Kidney (tissue), 22 donors: Measurements from ENCODE around the gene CIB2. TPM values are rescaled to one million over a fixed set of nuclear protein-coding genes. Genes with fewer than 3 reads are reported as not detected.
A peak's percentile ranks its signal among the peaks of the same experiment; 100 is the strongest.

Source experiments
- DNase-seq, 5 donors: peaks; one replicate each; pipeline ENCODE4 v3.0.0-alpha.2; 2013 to 2020
- FAIRE-seq: peaks from 2 replicates; lab custom pipeline; 2012; peaks lifted over from hg19 to GRCh38; lab: Jason Lieb, UNC
- H3K27ac ChIP-seq, 2 donors: one replicate each; pipeline ENCODE4 v1.7.0; 2013; ENCODE audit warnings: low read depth in 2 of 2, low read length in 2 of 2, inconsistent platforms in 1 of 2
- H3K27me3 ChIP-seq: one replicate; pipeline ENCODE4 v1.7.1; 2013; ENCODE audit warnings: low read length, inconsistent platforms; ENCODE audit not compliant: control insufficient read depth, insufficient read depth
- H3K36me3 ChIP-seq, 3 donors: one replicate each; pipeline versions ENCODE4 v1.7.0 to v1.7.1; 2013; ENCODE audit warnings: low read length in 3 of 3, control low read depth in 1 of 3, inconsistent platforms in 1 of 3; ENCODE audit not compliant: insufficient read depth in 3 of 3, control insufficient read depth in 2 of 3
- H3K4me1 ChIP-seq, 3 donors: one replicate each; pipeline versions ENCODE4 v1.7.0 to v1.7.1; 2013; ENCODE audit warnings: low read length in 3 of 3, inconsistent platforms in 1 of 3, low read depth in 1 of 3; ENCODE audit not compliant: control insufficient read depth in 2 of 3, insufficient read depth in 2 of 3
- H3K4me3 ChIP-seq, 3 donors: one replicate each; pipeline versions ENCODE4 v1.7.0 to v1.8.1; 2013; ENCODE audit warnings: low read length in 3 of 3, control low read depth in 1 of 3, inconsistent platforms in 1 of 3
- H3K9ac ChIP-seq, 3 donors: one replicate each; pipeline versions ENCODE4 v1.7.0 to v1.7.1; 2013; ENCODE audit warnings: low read length in 3 of 3, control low read depth in 1 of 3, inconsistent platforms in 1 of 3
- H3K9me3 ChIP-seq, 3 donors: one replicate each; pipeline versions ENCODE4 v1.7.0 to v1.7.1; 2013; ENCODE audit warnings: low read length in 3 of 3, control low read depth in 1 of 3, inconsistent platforms in 1 of 3; ENCODE audit not compliant: control insufficient read depth in 2 of 3, insufficient read depth in 1 of 3
- intact Hi-C: fragments of 100-400 bp; cut with DNase I; formaldehyde crosslinking; loops from one replicate; pipeline ENCODE4 v1.11.1; 2022
- long read RNA-seq, 10 donors: library from polyadenylated mRNA in 1 of 10; unstranded in 1 of 10; transcript quantifications; one replicate each; pipeline ENCODE4 v2.0.0 and lab custom pipeline, GENCODE V29; 2021 to 2026
- polyA plus RNA-seq: library from polyadenylated mRNA; stranded (reverse); fragments of 350-450 nt; fragmentation: Illumina TruSeq; extraction: RNeasy Lipid Tissue Mini Kit (QIAGEN cat#74804); gene quantifications from one replicate; pipeline ENCODE4 v1.2.3, GENCODE V29; 2014; ENCODE audit warnings: low read depth, low replicate concordance; ENCODE audit not compliant: insufficient read depth
- total RNA-seq: library from RNA; stranded (reverse); fragmentation: NEBNext Ultra II Directional; extraction: Animal tissue kit (Norgen Biotek cat#: 25700); gene quantifications from one replicate; pipeline ENCODE4 v1.2.1, GENCODE V29; 2021
- TF ChIP-seq, protein P1 (sequence below): IDR thresholded peaks from 3 replicates; pipeline ENCODE4 v1.5.1; 2012; ENCODE audit warnings: mild to moderate bottlenecking, moderate library complexity, borderline replicate concordance; ENCODE audit not compliant: insufficient read depth; ENCODE audit errors: extremely low read depth
- donor health status: control.
- donor health status: control.
- donor health status: control.
- donor health status: control.
- donor health status: control.
- donor health status: DM: yes; HTN: yes; CAD: no.
- donor health status: Normal renal cell carcinoma (clear cell type).

CIB2 gene
- total RNA-seq (13.7 TPM), polyA plus RNA-seq (29.9 TPM)
- long read RNA-seq, donor 1, partial matches to known transcripts, result 0 of 6 reads
- long read RNA-seq, donor 1, other reads (novel, unspliced or antisense), result 0 of 6 reads
- long read RNA-seq, donor 2, transcript CIB2-201 (6 exons, 1,598 nt), result major isoform, 6 of 7 reads
- long read RNA-seq, donor 2, partial matches to known transcripts, result 0 of 7 reads
- long read RNA-seq, donor 2, other reads (novel, unspliced or antisense), result 0 of 7 reads
- long read RNA-seq, donor 3, transcript CIB2-201 (6 exons, 1,598 nt), result major isoform, 9 of 9 reads
- long read RNA-seq, donor 3, partial matches to known transcripts, result 0 of 9 reads
- long read RNA-seq, donor 3, other reads (novel, unspliced or antisense), result 0 of 9 reads
- long read RNA-seq, donor 4, transcript CIB2-201 (6 exons, 1,598 nt), result major isoform, 13 of 15 reads
- long read RNA-seq, donor 4, partial matches to known transcripts, result 0 of 15 reads
- long read RNA-seq, donor 4, other reads (novel, unspliced or antisense), result 0 of 15 reads
- long read RNA-seq, donor 5, result 0 reads
- long read RNA-seq, donor 6, transcript CIB2-201 (6 exons, 1,598 nt), result major isoform, 9 of 10 reads
- long read RNA-seq, donor 6, partial matches to known transcripts, result 0 of 10 reads
- long read RNA-seq, donor 6, other reads (novel, unspliced or antisense), result 0 of 10 reads
- long read RNA-seq, donor 7, transcript CIB2-201 (6 exons, 1,598 nt), result major isoform, 7 of 12 reads
- long read RNA-seq, donor 7, partial matches to known transcripts, result 2 of 12 reads
- long read RNA-seq, donor 7, other reads (novel, unspliced or antisense), result 3 of 12 reads
- long read RNA-seq, donor 8, partial matches to known transcripts, result 0 of 5 reads
- long read RNA-seq, donor 8, other reads (novel, unspliced or antisense), result 0 of 5 reads
- long read RNA-seq, donor 9, partial matches to known transcripts, result 0 of 3 reads
- long read RNA-seq, donor 9, other reads (novel, unspliced or antisense), result 0 of 3 reads
- long read RNA-seq, donor 10, transcript CIB2-201 (6 exons, 1,598 nt), result major isoform, 8 of 8 reads
- long read RNA-seq, donor 10, partial matches to known transcripts, result 0 of 8 reads
- long read RNA-seq, donor 10, other reads (novel, unspliced or antisense), result 0 of 8 reads

DNA sequence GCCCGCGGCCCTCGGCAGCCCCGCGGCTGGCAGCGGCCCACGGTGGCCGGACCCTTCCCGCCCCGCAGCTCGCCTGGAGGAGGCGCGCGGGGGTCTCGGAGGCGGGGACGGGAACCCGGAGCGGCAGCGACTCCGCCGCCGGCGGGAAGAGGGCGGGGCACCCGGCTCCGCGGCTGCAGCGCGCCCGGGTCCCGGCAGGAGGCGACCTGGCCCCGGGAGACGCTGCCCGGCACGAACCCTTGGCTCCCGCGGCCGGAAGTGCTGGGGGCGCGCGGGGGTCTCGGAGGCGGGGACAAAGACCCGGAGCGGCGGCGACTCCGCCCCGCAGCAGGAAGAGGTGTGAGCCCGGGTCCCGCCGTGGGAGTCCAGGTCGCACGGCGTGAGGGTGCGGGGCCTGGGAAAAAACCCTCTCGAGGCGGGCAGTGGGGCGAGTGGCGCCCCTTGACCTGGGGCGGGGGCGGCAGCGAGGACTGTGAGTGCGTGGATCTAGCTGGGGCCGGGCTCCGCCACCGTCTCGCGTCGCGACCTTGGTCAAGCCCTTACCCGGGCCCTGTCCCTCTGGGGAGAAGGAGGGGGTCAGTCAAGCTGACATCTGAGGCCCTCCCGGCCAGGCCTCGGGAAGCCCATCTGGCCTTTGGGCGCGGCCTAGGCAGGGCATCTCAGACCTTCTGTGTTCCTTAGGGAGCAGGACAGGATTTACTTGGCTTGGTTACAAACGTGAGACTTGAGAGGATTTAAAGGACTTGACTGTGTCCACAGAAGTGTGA is at the start of gene CIB2:
Gene CIB2, minus strand, starts transcription at position 151 of the 767 bp plus-strand sequence. CDS start 230 bp downstream, outside the sequence.
- Histone ChIP-seq H3K27me3 (no peaks in the 10 kb centered on the region), H3K9ac (peak within 1 kb of the TSS; percentile 60 to 83 (median 82)), H3K4me1 (peaks cover 0 to 5% (median 0%) of the 10 kb centered on the region in 3 donors), H3K4me3 (peak within 1 kb of the TSS; percentile 47 to 81 (median 80)), H3K36me3 (no peaks in the 10 kb centered on the region), H3K27ac (peak within 1 kb of the TSS; percentile 20 to 71), H3K9me3 (no peaks in the 10 kb centered on the region)
- intact Hi-C loops, result loop anchor here (10.0 kb wide), 1 partner anchor 63 kb away; no protein-coding TSS in a partner anchor
- FAIRE-seq (no peak), DNase-seq (peak; percentile 90 to 96 (median 91))
- TF ChIP-seq, protein P1, sequence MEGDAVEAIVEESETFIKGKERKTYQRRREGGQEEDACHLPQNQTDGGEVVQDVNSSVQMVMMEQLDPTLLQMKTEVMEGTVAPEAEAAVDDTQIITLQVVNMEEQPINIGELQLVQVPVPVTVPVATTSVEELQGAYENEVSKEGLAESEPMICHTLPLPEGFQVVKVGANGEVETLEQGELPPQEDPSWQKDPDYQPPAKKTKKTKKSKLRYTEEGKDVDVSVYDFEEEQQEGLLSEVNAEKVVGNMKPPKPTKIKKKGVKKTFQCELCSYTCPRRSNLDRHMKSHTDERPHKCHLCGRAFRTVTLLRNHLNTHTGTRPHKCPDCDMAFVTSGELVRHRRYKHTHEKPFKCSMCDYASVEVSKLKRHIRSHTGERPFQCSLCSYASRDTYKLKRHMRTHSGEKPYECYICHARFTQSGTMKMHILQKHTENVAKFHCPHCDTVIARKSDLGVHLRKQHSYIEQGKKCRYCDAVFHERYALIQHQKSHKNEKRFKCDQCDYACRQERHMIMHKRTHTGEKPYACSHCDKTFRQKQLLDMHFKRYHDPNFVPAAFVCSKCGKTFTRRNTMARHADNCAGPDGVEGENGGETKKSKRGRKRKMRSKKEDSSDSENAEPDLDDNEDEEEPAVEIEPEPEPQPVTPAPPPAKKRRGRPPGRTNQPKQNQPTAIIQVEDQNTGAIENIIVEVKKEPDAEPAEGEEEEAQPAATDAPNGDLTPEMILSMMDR, result peak; percentile 69

DNA sequence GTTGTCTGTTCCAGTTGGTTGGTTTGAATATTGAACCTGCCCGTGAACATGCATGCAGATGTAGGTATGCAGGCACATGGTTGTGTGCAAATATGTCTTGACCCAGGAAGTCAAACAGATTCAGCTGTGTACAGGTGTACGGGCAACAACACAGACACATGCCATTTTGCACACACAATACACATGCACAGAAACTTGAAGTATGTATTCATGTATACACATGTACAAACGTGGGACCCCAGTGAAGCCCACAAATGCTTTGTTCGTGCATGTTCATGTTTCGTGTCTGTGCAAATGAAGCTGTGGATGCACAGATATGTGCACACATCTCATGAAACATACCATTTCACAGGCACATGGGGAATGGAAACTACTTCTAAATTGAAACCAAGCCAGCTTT is 48.7 kb upstream of the CIB2 start:
- Histone ChIP-seq H3K4me1 (no peaks in the 10 kb centered on the region), H3K9ac (no peak overlapping the region), H3K27ac (no peak overlapping the region), H3K9me3 (no peaks in the 10 kb centered on the region), H3K27me3 (no peaks in the 10 kb centered on the region), H3K4me3 (no peak overlapping the region), H3K36me3 (no peaks in the 10 kb centered on the region)
- FAIRE-seq, result no peak
- intact Hi-C loops, result loop anchor here (10.0 kb wide), 1 partner anchor 65 kb away; no protein-coding TSS in a partner anchor
- TF ChIP-seq, protein P1, result no peak
- peak in 1 of 5 donors; percentile 12 for DNase-seq

GRCh38 chr15:78179286-78179840 is 48.1 kb upstream of the CIB2 start:
- Histone ChIP-seq H3K27ac (no peak overlapping the region), H3K9me3 (no peaks in the 10 kb centered on the region), H3K4me1 (no peaks in the 10 kb centered on the region), H3K27me3 (no peaks in the 10 kb centered on the region), H3K4me3 (no peak overlapping the region), H3K9ac (no peak overlapping the region), H3K36me3 (no peaks in the 10 kb centered on the region)
- DNase-seq (no peak), FAIRE-seq (no peak)
- intact Hi-C loops, result loop anchor here (10.0 kb wide), 1 partner anchor 65 kb away; no protein-coding TSS in a partner anchor
- TF ChIP-seq, protein P1, result no peak
